ENCODE measurements around the gene SH2D6.

- TF ChIP-seq CTCF (IDR thresholded peaks at IDR 0.05; ENCODE audit: low read length) = no peak
- TF ChIP-seq EZH2 (optimal IDR thresholded peaks at IDR 0.05; ENCODE audit: low read depth, low read length) = no peak
- no peak for TF ChIP-seq EZH2phosphoT487 (IDR thresholded peaks at IDR 0.05; ENCODE audit: low read length)
These were observed 30.1 kb downstream of the SH2D6 start for GRCh38 chr2:85448461-85449213.

Measured in MM.1S (cell line).